MM.1S (cell line): ENCODE data around the gene CCDC40.

Experiments
- EZH2phosphoT487 ChIP-seq: fragments of 300-600 bp; sonication (generic); IDR thresholded peaks from 2 replicates; pipeline ENCODE4 v1.6.1; 2018; ENCODE audit warnings: antibody characterized with exemption, low read length
- TF ChIP-seq, protein P1 (sequence below): fragments of 300-600 bp; sonication (generic); IDR thresholded peaks from 2 replicates; pipeline ENCODE4 v1.5.1; 2016; ENCODE audit warnings: antibody characterized with exemption, low read length, mixed read lengths

- TF ChIP-seq EZH2phosphoT487, result no peak
- TF ChIP-seq, protein P1, sequence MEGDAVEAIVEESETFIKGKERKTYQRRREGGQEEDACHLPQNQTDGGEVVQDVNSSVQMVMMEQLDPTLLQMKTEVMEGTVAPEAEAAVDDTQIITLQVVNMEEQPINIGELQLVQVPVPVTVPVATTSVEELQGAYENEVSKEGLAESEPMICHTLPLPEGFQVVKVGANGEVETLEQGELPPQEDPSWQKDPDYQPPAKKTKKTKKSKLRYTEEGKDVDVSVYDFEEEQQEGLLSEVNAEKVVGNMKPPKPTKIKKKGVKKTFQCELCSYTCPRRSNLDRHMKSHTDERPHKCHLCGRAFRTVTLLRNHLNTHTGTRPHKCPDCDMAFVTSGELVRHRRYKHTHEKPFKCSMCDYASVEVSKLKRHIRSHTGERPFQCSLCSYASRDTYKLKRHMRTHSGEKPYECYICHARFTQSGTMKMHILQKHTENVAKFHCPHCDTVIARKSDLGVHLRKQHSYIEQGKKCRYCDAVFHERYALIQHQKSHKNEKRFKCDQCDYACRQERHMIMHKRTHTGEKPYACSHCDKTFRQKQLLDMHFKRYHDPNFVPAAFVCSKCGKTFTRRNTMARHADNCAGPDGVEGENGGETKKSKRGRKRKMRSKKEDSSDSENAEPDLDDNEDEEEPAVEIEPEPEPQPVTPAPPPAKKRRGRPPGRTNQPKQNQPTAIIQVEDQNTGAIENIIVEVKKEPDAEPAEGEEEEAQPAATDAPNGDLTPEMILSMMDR, result no peak
Observed at GRCh38 chr17:80063830-80064585, 27.6 kb downstream of the CCDC40 start.
